ENCODE data around the gene PDIA5.

- TF ChIP-seq CTCF (IDR thresholded peaks at IDR 0.05) (no peak), EP300 (IDR thresholded peaks at IDR 0.05) (no peak), POLR2AphosphoS5 (IDR thresholded peaks at IDR 0.05) (no peak)
These were observed 28.1 kb upstream of the PDIA5 start for GRCh38 chr3:123038751-123039150.
